Measurements from ENCODE around the gene KCNJ11.

GRCh38 chr11:17421781-17422180 is 33.3 kb upstream of the KCNJ11 start:
- TF ChIP-seq CTCF (IDR thresholded peaks at IDR 0.05) (no peak), POLR2A (IDR thresholded peaks at IDR 0.05) (no peak)

Data from testis (tissue), 2 donors.